Muscle of back (tissue), 13 donors: Measurements from ENCODE around the gene AREL1. TPM values are rescaled to one million over a fixed set of nuclear protein-coding genes. Genes with fewer than 3 reads are reported as not detected.
A peak's percentile ranks its signal among the peaks of the same experiment; 100 is the strongest.
"Not testable (repeated sequence)": the region's sequence is repeated elsewhere in the genome, so short reads cannot be mapped to it uniquely, and the experiment has no call there.

Source experiments
- DNase-seq, 3 donors: peaks; one replicate each; pipeline versions ENCODE4 v3.0.0 to v3.0.0-alpha.2; 2013
- long read RNA-seq, 9 donors: transcript quantifications; one replicate each; lab custom pipeline, GENCODE V29; 2026
- polyA plus RNA-seq, 10 donors: library from polyadenylated mRNA; unstranded; fragments of 120-200 nt; gene quantifications; one replicate each; pipeline ENCODE4 v1.2.1, GENCODE V29; 2013; ENCODE audit not compliant: insufficient read length in 10 of 10

Gene AREL1
- polyA plus RNA-seq, result 10 to 100 TPM; 17.7 to 23.3 (median 20.6) TPM
- long read RNA-seq, donor 1, full-length matches to known transcripts, result 2 of 2 reads
- long read RNA-seq, donor 1, partial matches to known transcripts, result 0 of 2 reads
- long read RNA-seq, donor 1, other reads (novel, unspliced or antisense), result 0 of 2 reads
- long read RNA-seq, donor 2, result 0 reads
- long read RNA-seq, donor 3, result 0 reads
- long read RNA-seq, donor 4, full-length matches to known transcripts, result 2 of 2 reads
- long read RNA-seq, donor 4, partial matches to known transcripts, result 0 of 2 reads
- long read RNA-seq, donor 4, other reads (novel, unspliced or antisense), result 0 of 2 reads
- long read RNA-seq, donor 5, partial matches to known transcripts, result 0 of 1 reads
- long read RNA-seq, donor 5, other reads (novel, unspliced or antisense), result 0 of 1 reads
- long read RNA-seq, donor 6, result 0 reads
- long read RNA-seq, donor 7, result 0 reads
- long read RNA-seq, donor 8, full-length matches to known transcripts, result 1 of 1 reads
- long read RNA-seq, donor 8, partial matches to known transcripts, result 0 of 1 reads
- long read RNA-seq, donor 8, other reads (novel, unspliced or antisense), result 0 of 1 reads
- long read RNA-seq, donor 9, result 0 reads

GRCh38 chr14:74712499-74713394 lies at the start of gene AREL1, which contains the start of gene FCF1:
Gene AREL1 (minus strand): TSS chr14:74713080. CDS start chr14:74685615, 27,465 bp downstream.
Gene FCF1 (plus strand): TSS chr14:74713144. CDS start chr14:74713198, 54 bp downstream.
- DNase-seq, result peak; percentile 90 to 96 (median 93)

- not testable (repeated sequence) for DNase-seq
These were observed 45.6 kb upstream of the AREL1 start for GRCh38 chr14:74758505-74758904.

- DNase-seq, result no peak
These were observed 43.4 kb upstream of the AREL1 start for GRCh38 chr14:74756326-74756725.

- no peak for DNase-seq
These were observed 42.0 kb upstream of the AREL1 start for GRCh38 chr14:74754899-74755298.

GRCh38 chr14:74754157-74754556 lies 41.3 kb upstream of the AREL1 start:
- DNase-seq, result no peak

- no peak for DNase-seq
These were observed 34.4 kb upstream of the AREL1 start for GRCh38 chr14:74747237-74747636.

GRCh38 chr14:74739293-74740030 lies 26.6 kb upstream of the AREL1 start:
- DNase-seq, result no peak

GRCh38 chr14:74737753-74738325 lies 25.0 kb upstream of the AREL1 start:
- no peak for DNase-seq

GRCh38 chr14:74735125-74735524 lies 22.2 kb upstream of the AREL1 start:
- DNase-seq, result no peak

- no peak for DNase-seq
These were observed 20.3 kb upstream of the AREL1 start for GRCh38 chr14:74733221-74733620.

- no peak for DNase-seq
These were observed 19.5 kb upstream of the AREL1 start for GRCh38 chr14:74732387-74732786.

- DNase-seq, result no peak
These were observed 10.3 kb upstream of the AREL1 start for GRCh38 chr14:74723134-74723533.

GRCh38 chr14:74720526-74720925 lies 7.6 kb upstream of the AREL1 start:
- peak in 1 of 3 donors; percentile 17 for DNase-seq

- peak in 1 of 3 donors; percentile 0 for DNase-seq
These were observed 485 bp upstream of the AREL1 start for GRCh38 chr14:74713395-74713735.

- DNase-seq, result no peak
These were observed 1.2 kb downstream of the AREL1 start for GRCh38 chr14:74711651-74712050.

- DNase-seq, result no peak
These were observed 2.4 kb downstream of the AREL1 start for GRCh38 chr14:74710480-74710879.

GRCh38 chr14:74705613-74706500 lies 7.0 kb downstream of the AREL1 start:
- no peak for DNase-seq

GRCh38 chr14:74704656-74705055 lies 8.2 kb downstream of the AREL1 start:
- DNase-seq, result no peak

- no peak for DNase-seq
These were observed 9.8 kb downstream of the AREL1 start for GRCh38 chr14:74703043-74703442.

- no peak for DNase-seq
These were observed 10.6 kb downstream of the AREL1 start for GRCh38 chr14:74702293-74702692.
